Measurements from ENCODE around the gene VEGFB.

Gene VEGFB

GRCh38 chr11:64247729-64248531, 13.5 kb downstream of the VEGFB start:
- DNase-seq (ENCODE audit: low spot score): no peak

- no peak for DNase-seq (ENCODE audit: low spot score)
These were observed 14.2 kb downstream of the VEGFB start for GRCh38 chr11:64248578-64248977.

GRCh38 chr11:64249038-64249437, 14.7 kb downstream of the VEGFB start:
- no peak for DNase-seq (ENCODE audit: low spot score)

GRCh38 chr11:64249563-64250414, 15.4 kb downstream of the VEGFB start:
- no peak for DNase-seq (ENCODE audit: low spot score)

- no peak for DNase-seq (ENCODE audit: low spot score)
These were observed 16.1 kb downstream of the VEGFB start for GRCh38 chr11:64250415-64251015.

GRCh38 chr11:64251016-64251752, 16.8 kb downstream of the VEGFB start, which contains the start of gene PLCB3:
Gene PLCB3 (plus strand): TSS chr11:64251530. CDS start chr11:64251650, 120 bp downstream.
- DNase-seq (ENCODE audit: low spot score): peak; percentile 38

GRCh38 chr11:64251753-64252002, 17.3 kb downstream of the VEGFB start:
- no peak for DNase-seq (ENCODE audit: low spot score)

GRCh38 chr11:64252003-64252872, 17.9 kb downstream of the VEGFB start:
- DNase-seq (ENCODE audit: low spot score): peak; percentile 34

GRCh38 chr11:64253043-64253442, 18.7 kb downstream of the VEGFB start:
- DNase-seq (ENCODE audit: low spot score): no peak

GRCh38 chr11:64253481-64253880, 19.1 kb downstream of the VEGFB start:
- DNase-seq (ENCODE audit: low spot score): peak; percentile 64

- DNase-seq (ENCODE audit: low spot score): no peak
These were observed 19.9 kb downstream of the VEGFB start for GRCh38 chr11:64254326-64254725.

- DNase-seq (ENCODE audit: low spot score): no peak
These were observed 21.0 kb downstream of the VEGFB start for GRCh38 chr11:64255135-64256128.

GRCh38 chr11:64256300-64256699, 21.9 kb downstream of the VEGFB start:
- no peak for DNase-seq (ENCODE audit: low spot score)

GRCh38 chr11:64258356-64258755, 24.0 kb downstream of the VEGFB start:
- no peak for DNase-seq (ENCODE audit: low spot score)

- DNase-seq (ENCODE audit: low spot score): no peak
These were observed 24.7 kb downstream of the VEGFB start for GRCh38 chr11:64258946-64259532.

- DNase-seq (ENCODE audit: low spot score): no peak
These were observed 25.2 kb downstream of the VEGFB start for GRCh38 chr11:64259533-64260067.

GRCh38 chr11:64260147-64260708, 25.8 kb downstream of the VEGFB start:
- no peak for DNase-seq (ENCODE audit: low spot score)

GRCh38 chr11:64261556-64262080, 27.2 kb downstream of the VEGFB start:
- no peak for DNase-seq (ENCODE audit: low spot score)
